ENCODE results near the gene C6. TPM values are rescaled to one million over a fixed set of nuclear protein-coding genes. Genes with fewer than 3 reads are reported as not detected.
A peak's percentile ranks its signal among the peaks of the same experiment; 100 is the strongest.

C6 gene
- total and polyA plus RNA-seq, 9 of the 15 experiments (the other 6 are each of a cell fraction or from before 2014, with no cell fraction given), result 0.09 TPM; not detected in 8

DNA sequence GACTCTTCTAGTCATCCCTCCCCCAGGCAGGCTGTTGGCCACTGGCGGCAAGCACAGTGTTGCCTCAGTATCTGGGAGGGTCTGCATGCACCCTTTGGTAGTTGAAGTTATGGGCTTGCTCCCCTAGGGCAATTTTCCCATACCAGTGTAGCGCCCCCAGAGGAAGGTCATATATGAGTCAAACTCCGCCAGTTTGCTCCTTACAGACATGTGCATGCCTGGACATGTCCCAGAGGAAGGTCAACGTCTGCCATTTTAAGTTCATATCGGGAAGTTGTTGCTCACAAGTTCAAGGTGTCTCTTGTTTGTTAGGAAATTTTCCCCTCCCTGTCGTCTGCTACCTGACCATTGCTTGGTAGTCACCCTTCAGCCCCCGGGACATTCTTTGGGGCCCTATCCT, 90.9 kb downstream of the C6 start (continued):
- TF ChIP-seq, protein P1, sequence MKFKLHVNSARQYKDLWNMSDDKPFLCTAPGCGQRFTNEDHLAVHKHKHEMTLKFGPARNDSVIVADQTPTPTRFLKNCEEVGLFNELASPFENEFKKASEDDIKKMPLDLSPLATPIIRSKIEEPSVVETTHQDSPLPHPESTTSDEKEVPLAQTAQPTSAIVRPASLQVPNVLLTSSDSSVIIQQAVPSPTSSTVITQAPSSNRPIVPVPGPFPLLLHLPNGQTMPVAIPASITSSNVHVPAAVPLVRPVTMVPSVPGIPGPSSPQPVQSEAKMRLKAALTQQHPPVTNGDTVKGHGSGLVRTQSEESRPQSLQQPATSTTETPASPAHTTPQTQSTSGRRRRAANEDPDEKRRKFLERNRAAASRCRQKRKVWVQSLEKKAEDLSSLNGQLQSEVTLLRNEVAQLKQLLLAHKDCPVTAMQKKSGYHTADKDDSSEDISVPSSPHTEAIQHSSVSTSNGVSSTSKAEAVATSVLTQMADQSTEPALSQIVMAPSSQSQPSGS (CRISPR knock-in tag; IDR thresholded peaks at IDR 0.05), result no peak
- no peak for TF ChIP-seq HOXB6 (CRISPR knock-in tag; IDR thresholded peaks at IDR 0.05; ENCODE audit: borderline replicate concordance)
- no peak for TF ChIP-seq MCM5 (IDR thresholded peaks at IDR 0.05; ENCODE audit: low read depth)
- no peak for TF ChIP-seq PBX2 (CRISPR knock-in tag; IDR thresholded peaks at IDR 0.05; ENCODE audit: low read depth)
- TF ChIP-seq PBX2 (tag; conservative IDR thresholded peaks at IDR 0.05; ENCODE audit: low read depth), result no peak
- TF ChIP-seq HNRNPUL1 (IDR thresholded peaks at IDR 0.05; ENCODE audit: low read length), result no peak
- TF ChIP-seq WHSC1 (IDR thresholded peaks at IDR 0.05; ENCODE audit: low read length), result no peak
- TF ChIP-seq ELK3 (CRISPR knock-in tag; IDR thresholded peaks at IDR 0.05), result no peak
- peak; percentile 46; the same call in 1 of the 2 replicates for TF ChIP-seq NR2C1 (IDR thresholded peaks at IDR 0.05)
- TF ChIP-seq NR2C1 (tag; IDR thresholded peaks at IDR 0.05), result peak; percentile 38; the same call in 1 of the 2 replicates
- TF ChIP-seq MEF2D (tag; conservative IDR thresholded peaks at IDR 0.05; ENCODE audit: low read depth), result no peak
- no peak for TF ChIP-seq ZNF431 (CRISPR knock-in tag; IDR thresholded peaks at IDR 0.05)
- TF ChIP-seq LCOR (CRISPR knock-in tag; IDR thresholded peaks at IDR 0.05), result no peak
- TF ChIP-seq, protein P2, sequence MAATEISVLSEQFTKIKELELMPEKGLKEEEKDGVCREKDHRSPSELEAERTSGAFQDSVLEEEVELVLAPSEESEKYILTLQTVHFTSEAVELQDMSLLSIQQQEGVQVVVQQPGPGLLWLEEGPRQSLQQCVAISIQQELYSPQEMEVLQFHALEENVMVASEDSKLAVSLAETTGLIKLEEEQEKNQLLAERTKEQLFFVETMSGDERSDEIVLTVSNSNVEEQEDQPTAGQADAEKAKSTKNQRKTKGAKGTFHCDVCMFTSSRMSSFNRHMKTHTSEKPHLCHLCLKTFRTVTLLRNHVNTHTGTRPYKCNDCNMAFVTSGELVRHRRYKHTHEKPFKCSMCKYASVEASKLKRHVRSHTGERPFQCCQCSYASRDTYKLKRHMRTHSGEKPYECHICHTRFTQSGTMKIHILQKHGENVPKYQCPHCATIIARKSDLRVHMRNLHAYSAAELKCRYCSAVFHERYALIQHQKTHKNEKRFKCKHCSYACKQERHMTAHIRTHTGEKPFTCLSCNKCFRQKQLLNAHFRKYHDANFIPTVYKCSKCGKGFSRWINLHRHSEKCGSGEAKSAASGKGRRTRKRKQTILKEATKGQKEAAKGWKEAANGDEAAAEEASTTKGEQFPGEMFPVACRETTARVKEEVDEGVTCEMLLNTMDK (IDR thresholded peaks at IDR 0.05; ENCODE audit: borderline replicate concordance, insufficient read depth, low read depth, low read length, poor library complexity, severe bottlenecking), result peak; percentile 4
- TF ChIP-seq CEBPB (tag; IDR thresholded peaks at IDR 0.05), result no peak
- TF ChIP-seq ARID2 (IDR thresholded peaks at IDR 0.05), result no peak
- TF ChIP-seq CREB1 (IDR thresholded peaks at IDR 0.05), result no peak
- TF ChIP-seq CREB1 (CRISPR knock-in tag; IDR thresholded peaks at IDR 0.05), result no peak
- no peak for TF ChIP-seq JUN (IDR thresholded peaks at IDR 0.05; ENCODE audit: borderline replicate concordance, low read depth, low read length)
- TF ChIP-seq JUN (CRISPR knock-in tag; IDR thresholded peaks at IDR 0.05; ENCODE audit: borderline replicate concordance), result no peak
- no peak for TF ChIP-seq TBP (optimal IDR thresholded peaks at IDR 0.05; ENCODE audit: low read depth, low read length)
- no peak for TF ChIP-seq ESRRB (CRISPR knock-in tag; IDR thresholded peaks at IDR 0.05; ENCODE audit: borderline replicate concordance)
- TF ChIP-seq ZNF445 (CRISPR knock-in tag; IDR thresholded peaks at IDR 0.05; ENCODE audit: low read depth), result no peak
